DLD1 (cell line): ENCODE data around the gene LAMA5.

Source experiments
- in situ Hi-C: cut with HindIII; loops from 2 replicates; pipeline ENCODE4 v1.10.0; 2017; ENCODE audit warnings: low sequenced_read_pairs

LAMA5 gene

GRCh38 chr20:62275219-62275618 is 91.9 kb downstream of the LAMA5 start:
- in situ Hi-C loops: loop anchor here (25.0 kb wide), 3 partner anchors 112 to 487 kb away; partner anchors contain the start of gene RPS21

DNA sequence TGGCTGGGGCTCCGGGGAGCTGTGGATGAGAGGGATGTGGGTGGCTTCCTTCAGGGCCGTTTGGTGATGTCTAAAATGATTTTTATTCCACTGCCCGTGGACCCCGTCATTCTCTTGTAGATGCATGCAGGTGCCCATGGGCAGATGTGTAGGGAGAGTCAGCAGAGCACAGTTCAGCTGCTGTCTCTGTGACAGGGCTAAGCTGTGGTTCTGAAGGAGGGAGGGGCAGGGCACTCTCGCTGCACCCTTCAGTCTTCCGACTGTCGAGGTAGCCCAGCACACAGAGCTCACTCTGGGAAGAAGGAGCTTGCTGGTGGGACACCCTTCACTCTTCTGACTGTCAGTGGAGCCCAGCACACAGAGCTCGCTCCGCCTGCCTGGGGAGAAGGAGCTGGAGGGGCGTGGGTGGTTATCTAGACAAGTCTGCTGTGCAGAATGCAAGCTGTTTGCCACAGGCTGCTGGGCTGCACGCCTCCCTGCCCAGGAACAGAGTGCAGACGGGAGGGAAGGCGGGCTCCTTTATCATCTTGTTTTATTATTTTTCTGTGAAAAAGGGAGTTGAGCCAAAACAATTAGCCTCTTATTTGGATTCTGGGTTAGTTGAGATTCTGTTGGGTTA is 92.7 kb downstream of the LAMA5 start:
- in situ Hi-C loops: no loop called here

DNA sequence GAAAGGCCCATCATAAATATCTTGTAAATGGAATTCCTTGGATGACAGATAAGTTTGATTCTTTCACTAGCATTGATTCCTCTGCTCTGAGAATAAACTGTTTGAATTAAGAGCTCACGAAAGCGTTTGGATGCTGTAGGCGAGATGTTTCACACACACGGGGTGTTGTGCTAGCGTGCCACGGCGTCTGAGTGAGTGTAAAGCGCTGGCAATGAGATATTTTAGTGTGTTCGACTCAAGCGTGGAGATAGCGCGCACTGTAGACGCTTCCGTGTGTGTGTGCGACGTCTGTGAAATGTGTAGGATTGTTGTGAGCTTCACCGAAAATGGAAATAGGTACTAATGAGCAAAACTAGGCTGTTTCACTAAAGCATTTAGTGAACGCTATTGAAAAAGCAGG is 93.7 kb downstream of the LAMA5 start:
- in situ Hi-C loops: no loop called here

DNA sequence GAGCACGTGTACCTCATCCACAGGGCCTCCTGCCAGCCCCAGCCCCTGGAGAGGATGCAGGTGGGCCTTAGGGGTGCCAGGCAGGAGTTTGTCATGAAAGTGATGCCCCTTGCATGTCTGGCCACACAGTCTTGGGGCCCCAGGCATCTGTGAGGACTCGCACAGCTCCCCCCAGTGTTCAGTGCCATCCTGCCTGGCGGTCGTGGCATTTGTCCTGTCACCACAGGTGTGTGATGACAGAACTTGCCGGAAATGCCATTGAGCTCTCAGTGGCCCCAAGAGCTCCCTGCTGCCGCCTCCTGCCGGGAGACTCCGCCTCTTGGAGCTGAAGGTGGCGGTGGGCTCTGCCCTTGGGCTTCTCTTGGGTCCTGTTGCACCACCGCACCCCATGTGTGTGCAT is 94.9 kb downstream of the LAMA5 start:
- in situ Hi-C loops: no loop called here

- in situ Hi-C loops: no loop called here
Measured at GRCh38 chr20:62269871-62270270, 97.2 kb downstream of the LAMA5 start.

- in situ Hi-C loops: no loop called here
Measured at GRCh38 chr20:62269378-62269777, 97.7 kb downstream of the LAMA5 start.

DNA sequence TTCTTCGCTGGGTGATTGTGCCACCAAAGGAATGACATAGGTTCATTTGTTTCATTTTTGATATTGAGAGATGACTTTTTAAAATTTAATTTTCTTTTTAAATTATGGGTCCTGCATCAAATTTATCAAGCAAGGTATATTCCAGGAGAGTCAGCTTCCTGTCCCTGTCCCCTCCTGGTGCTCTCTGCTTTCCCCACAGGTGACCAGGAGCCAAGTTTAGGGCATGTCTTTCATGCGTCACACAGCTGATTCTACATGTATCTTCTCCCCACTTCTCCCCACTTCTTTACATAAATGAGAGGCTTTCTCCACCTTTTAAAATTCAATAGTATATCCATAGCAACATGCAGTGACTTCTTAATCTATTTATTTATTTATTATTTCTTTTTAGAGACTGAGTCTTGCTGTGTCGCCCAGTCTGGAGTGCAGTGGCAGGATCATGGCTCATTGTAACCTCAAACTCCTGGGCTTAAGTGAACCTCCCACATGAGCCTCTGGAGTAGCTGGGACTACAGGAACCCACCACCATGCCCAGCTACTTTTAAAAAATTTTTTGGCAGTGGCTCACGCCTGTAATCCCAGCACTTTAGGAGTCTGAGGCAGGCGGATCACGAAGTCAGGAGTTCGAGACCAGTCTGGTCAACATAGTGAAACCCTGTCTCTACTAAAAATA is 98.7 kb downstream of the LAMA5 start:
- in situ Hi-C loops: no loop called here

DNA sequence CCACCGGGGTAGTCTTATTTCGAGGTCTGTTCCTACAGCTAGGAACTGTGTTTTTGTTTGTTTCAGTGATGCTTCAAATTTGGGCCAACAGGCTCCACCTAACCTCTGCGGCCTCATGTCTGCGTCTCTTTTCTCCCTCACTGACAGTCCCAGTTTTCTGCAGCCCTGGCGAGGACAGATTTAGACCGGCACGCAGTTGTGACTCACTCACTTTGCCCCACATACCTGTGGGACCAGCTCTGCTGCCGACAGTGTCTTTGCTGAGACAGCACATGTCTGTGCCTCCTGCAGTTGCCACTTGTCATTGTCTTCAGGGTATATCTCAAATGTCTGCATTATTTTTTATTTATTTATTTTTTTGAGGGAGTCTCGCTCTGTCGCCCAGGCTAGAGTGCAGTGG is 99.6 kb downstream of the LAMA5 start:
- in situ Hi-C loops: no loop called here

- in situ Hi-C loops: no loop called here
Measured at GRCh38 chr20:62266851-62267250, 100.3 kb downstream of the LAMA5 start.

DNA sequence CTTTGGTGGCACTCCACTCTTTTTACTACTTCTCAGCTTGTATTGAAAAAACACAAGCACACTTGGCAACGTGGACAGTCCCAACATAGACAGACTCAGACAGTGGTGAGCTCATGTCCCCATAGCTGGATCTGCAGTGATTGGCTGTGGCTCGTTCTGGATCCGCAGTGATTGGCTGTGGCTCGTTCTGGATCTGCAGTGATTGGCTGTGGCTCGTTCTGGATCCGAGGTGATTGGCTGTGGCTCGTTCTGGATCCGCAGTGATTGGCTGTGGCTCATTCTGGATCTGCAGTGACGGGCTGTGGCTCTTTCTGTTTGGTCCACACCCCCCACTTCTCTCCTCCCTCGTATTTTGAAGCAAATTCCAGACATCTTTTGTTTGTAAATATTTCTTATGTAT is 100.8 kb downstream of the LAMA5 start:
- in situ Hi-C loops: no loop called here

DNA sequence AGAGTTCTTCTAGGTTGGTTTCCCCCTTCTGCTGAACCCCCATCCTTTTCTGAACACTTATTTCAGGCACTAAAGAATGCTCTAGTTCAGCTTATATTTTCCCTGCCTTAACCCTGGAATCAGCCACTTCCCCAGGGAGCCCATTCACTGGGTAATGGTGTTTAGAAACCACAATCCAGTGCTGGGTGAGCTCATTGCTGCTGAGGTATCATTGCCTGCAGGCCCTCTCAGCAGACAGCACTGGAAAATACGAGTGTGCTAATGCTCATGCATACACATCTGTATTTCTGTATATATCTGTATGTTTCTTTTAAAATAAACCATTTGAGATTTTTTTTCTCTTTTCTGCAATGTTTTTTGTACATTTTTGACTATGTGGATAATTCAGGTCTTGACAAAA is 101.7 kb downstream of the LAMA5 start:
- in situ Hi-C loops: no loop called here

DNA sequence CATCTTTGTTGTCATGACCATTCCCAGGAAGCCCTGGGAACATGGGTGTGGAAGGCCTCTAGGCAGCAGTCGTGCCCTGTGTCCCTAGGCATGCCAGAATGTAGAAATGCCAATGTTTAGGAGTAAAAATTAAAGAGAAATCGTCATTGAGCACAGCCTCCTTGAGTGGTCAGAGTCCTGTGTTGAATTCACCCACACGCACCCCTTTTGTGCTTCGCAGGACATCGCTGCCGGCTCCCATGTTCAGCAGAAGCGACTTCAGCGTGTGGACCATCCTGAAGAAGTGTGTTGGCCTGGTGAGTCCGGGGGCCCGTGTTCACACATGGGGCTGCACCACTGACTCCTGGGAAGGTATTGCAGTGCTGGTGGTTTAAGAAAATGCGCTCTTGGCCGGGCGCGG is 103.7 kb downstream of the LAMA5 start:
- in situ Hi-C loops: no loop called here

- in situ Hi-C loops: no loop called here
Measured at GRCh38 chr20:62262064-62262463, 105.0 kb downstream of the LAMA5 start.

GRCh38 chr20:62259294-62259565 is 107.9 kb downstream of the LAMA5 start:
- in situ Hi-C loops: no loop called here
